ENCODE results near the gene IRX2. TPM values are rescaled to one million over a fixed set of nuclear protein-coding genes. Genes with fewer than 3 reads are reported as not detected.

Gene IRX2
- total RNA-seq, 1 donor from 2014 or later: 3.7 TPM

- intact Hi-C loops (cut with DNase I): no loop called here
- TF ChIP-seq POLR2A (IDR thresholded peaks at IDR 0.05) (no peak), POLR2AphosphoS5 (IDR thresholded peaks at IDR 0.05; ENCODE audit: insufficient read depth in 1 of 2, low read depth in 1 of 2) (no peak), CTCF (IDR thresholded peaks at IDR 0.05) (no peak)
- H3K4me1 ChIP-seq: no peaks in the 10 kb centered on the region
- no peaks in the 10 kb centered on the region for H3K27me3 ChIP-seq
- no peak for DNase-seq (ENCODE audit: extremely low spot score in 2 of 2)
- H3K36me3 ChIP-seq: no peaks in the 10 kb centered on the region
- no peak overlapping the region for H3K27ac ChIP-seq
- no peaks in the 10 kb centered on the region for H3K9me3 ChIP-seq
- H3K4me3 ChIP-seq: no peak overlapping the region
Observed at GRCh38 chr5:2715856-2716255, 35.6 kb downstream of the IRX2 start.

- intact Hi-C loops (cut with DNase I): no loop called here
- Histone ChIP-seq H3K27ac (no peak overlapping the region), H3K36me3 (no peaks in the 10 kb centered on the region), H3K9me3 (no peaks in the 10 kb centered on the region), H3K4me1 (no peaks in the 10 kb centered on the region), H3K27me3 (no peaks in the 10 kb centered on the region), H3K4me3 (no peak overlapping the region)
- no peak for DNase-seq (ENCODE audit: extremely low spot score in 2 of 2)
- TF ChIP-seq POLR2AphosphoS5 (IDR thresholded peaks at IDR 0.05; ENCODE audit: insufficient read depth in 1 of 2, low read depth in 1 of 2) (no peak), CTCF (IDR thresholded peaks at IDR 0.05) (no peak), POLR2A (IDR thresholded peaks at IDR 0.05) (no peak)
Observed at GRCh38 chr5:2714805-2715204, 36.7 kb downstream of the IRX2 start.

GRCh38 chr5:2714026-2714425, 37.5 kb downstream of the IRX2 start:
- H3K4me3 ChIP-seq: no peak overlapping the region
- no peak for DNase-seq (ENCODE audit: extremely low spot score in 2 of 2)
- H3K4me1 ChIP-seq: no peaks in the 10 kb centered on the region
- no peaks in the 10 kb centered on the region for H3K27me3 ChIP-seq
- H3K27ac ChIP-seq: no peak overlapping the region
- intact Hi-C loops (cut with DNase I): no loop called here
- H3K36me3 ChIP-seq: no peaks in the 10 kb centered on the region
- TF ChIP-seq POLR2AphosphoS5 (IDR thresholded peaks at IDR 0.05; ENCODE audit: insufficient read depth in 1 of 2, low read depth in 1 of 2) (no peak), POLR2A (IDR thresholded peaks at IDR 0.05) (no peak), CTCF (IDR thresholded peaks at IDR 0.05) (no peak)
- H3K9me3 ChIP-seq: no peaks in the 10 kb centered on the region

GRCh38 chr5:2711446-2712425, 39.7 kb downstream of the IRX2 start:
- H3K27me3 ChIP-seq: no peaks in the 10 kb centered on the region
- intact Hi-C loops (cut with DNase I): no loop called here
- H3K9me3 ChIP-seq: no peaks in the 10 kb centered on the region
- no peak overlapping the region for H3K27ac ChIP-seq
- H3K4me1 ChIP-seq: no peaks in the 10 kb centered on the region
- DNase-seq (ENCODE audit: extremely low spot score in 2 of 2): no peak
- no peak for TF ChIP-seq POLR2A (IDR thresholded peaks at IDR 0.05)
- TF ChIP-seq POLR2AphosphoS5 (IDR thresholded peaks at IDR 0.05; ENCODE audit: insufficient read depth in 1 of 2, low read depth in 1 of 2): no peak
- TF ChIP-seq CTCF (IDR thresholded peaks at IDR 0.05): no peak
- no peaks in the 10 kb centered on the region for H3K36me3 ChIP-seq
- no peak overlapping the region for H3K4me3 ChIP-seq

- no peaks in the 10 kb centered on the region for H3K4me1 ChIP-seq
- no peaks in the 10 kb centered on the region for H3K9me3 ChIP-seq
- H3K27me3 ChIP-seq: no peaks in the 10 kb centered on the region
- no peak overlapping the region for H3K4me3 ChIP-seq
- no peak for TF ChIP-seq CTCF (IDR thresholded peaks at IDR 0.05)
- TF ChIP-seq POLR2AphosphoS5 (IDR thresholded peaks at IDR 0.05; ENCODE audit: insufficient read depth in 1 of 2, low read depth in 1 of 2): no peak
- TF ChIP-seq POLR2A (IDR thresholded peaks at IDR 0.05): no peak
- no peak for DNase-seq (ENCODE audit: extremely low spot score in 2 of 2)
- H3K27ac ChIP-seq: no peak overlapping the region
- intact Hi-C loops (cut with DNase I): no loop called here
- H3K36me3 ChIP-seq: no peaks in the 10 kb centered on the region
Observed at GRCh38 chr5:2710910-2711309, 40.6 kb downstream of the IRX2 start.

Measured in vagina (tissue), 2 donors.